MM.1S (cell line): ENCODE measurements around the gene COL24A1.

Experiments
- EZH2 ChIP-seq: fragments of 300-600 bp; sonication (generic); optimal IDR thresholded peaks from 2 replicates; pipeline ENCODE3; 2017; ENCODE audit warnings: low read depth, mild to moderate bottlenecking, antibody characterized with exemption, low read length, mixed read lengths
- TF ChIP-seq, protein P1 (sequence below): fragments of 300-600 bp; sonication (generic); IDR thresholded peaks from 2 replicates; pipeline ENCODE4 v1.5.1; 2016; ENCODE audit warnings: antibody characterized with exemption, low read length, mixed read lengths

DNA sequence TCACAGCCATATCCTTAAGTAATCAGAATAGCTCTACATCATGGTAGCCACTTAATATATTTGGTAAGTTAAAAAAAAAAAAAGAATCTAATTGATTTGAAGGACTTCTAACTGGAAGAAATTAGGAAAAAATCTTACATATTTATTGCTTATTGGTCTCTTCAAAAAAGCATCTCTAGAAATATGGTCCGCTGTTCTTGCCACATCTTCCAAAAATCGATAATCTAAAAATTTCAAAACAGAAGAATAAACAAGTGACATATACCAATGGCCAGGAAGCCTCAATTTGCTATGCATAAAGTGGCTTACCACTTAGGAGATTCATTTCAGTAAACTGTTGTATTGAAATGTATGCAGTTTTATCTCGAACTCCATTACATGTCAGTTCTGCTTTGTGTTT lies 450.6 kb downstream of the COL24A1 start:
- TF ChIP-seq, protein P1, sequence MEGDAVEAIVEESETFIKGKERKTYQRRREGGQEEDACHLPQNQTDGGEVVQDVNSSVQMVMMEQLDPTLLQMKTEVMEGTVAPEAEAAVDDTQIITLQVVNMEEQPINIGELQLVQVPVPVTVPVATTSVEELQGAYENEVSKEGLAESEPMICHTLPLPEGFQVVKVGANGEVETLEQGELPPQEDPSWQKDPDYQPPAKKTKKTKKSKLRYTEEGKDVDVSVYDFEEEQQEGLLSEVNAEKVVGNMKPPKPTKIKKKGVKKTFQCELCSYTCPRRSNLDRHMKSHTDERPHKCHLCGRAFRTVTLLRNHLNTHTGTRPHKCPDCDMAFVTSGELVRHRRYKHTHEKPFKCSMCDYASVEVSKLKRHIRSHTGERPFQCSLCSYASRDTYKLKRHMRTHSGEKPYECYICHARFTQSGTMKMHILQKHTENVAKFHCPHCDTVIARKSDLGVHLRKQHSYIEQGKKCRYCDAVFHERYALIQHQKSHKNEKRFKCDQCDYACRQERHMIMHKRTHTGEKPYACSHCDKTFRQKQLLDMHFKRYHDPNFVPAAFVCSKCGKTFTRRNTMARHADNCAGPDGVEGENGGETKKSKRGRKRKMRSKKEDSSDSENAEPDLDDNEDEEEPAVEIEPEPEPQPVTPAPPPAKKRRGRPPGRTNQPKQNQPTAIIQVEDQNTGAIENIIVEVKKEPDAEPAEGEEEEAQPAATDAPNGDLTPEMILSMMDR: no peak
- TF ChIP-seq EZH2: no peak
